ENCODE results near the gene EPGN.

DNA sequence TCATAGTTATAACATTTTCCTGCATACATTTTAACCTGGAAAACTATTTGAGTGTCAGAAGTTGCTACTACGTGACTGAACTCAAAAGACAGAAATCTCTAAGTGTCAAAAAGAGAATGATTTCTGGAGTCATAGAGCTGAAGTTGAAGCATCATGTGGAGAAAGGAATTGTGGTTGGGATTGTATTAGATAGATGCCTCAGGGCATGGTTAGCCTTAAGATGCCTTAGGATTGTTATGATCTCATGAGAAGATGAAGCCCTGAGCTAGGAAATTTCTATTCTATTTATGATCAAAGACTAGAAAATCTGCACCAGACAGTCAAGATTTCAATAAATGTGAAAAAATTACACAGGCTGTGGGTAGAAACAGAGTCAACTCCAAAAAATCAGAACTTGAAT is 20.2 kb downstream of the EPGN start:
- TF ChIP-seq, protein P1, sequence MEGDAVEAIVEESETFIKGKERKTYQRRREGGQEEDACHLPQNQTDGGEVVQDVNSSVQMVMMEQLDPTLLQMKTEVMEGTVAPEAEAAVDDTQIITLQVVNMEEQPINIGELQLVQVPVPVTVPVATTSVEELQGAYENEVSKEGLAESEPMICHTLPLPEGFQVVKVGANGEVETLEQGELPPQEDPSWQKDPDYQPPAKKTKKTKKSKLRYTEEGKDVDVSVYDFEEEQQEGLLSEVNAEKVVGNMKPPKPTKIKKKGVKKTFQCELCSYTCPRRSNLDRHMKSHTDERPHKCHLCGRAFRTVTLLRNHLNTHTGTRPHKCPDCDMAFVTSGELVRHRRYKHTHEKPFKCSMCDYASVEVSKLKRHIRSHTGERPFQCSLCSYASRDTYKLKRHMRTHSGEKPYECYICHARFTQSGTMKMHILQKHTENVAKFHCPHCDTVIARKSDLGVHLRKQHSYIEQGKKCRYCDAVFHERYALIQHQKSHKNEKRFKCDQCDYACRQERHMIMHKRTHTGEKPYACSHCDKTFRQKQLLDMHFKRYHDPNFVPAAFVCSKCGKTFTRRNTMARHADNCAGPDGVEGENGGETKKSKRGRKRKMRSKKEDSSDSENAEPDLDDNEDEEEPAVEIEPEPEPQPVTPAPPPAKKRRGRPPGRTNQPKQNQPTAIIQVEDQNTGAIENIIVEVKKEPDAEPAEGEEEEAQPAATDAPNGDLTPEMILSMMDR (IDR thresholded peaks at IDR 0.05; ENCODE audit: insufficient read depth, low read length), result no peak
- no peak for TF ChIP-seq REST (IDR thresholded peaks at IDR 0.05; ENCODE audit: insufficient replicate concordance, low read depth)
- TF ChIP-seq SPI1 (IDR thresholded peaks at IDR 0.05; ENCODE audit: borderline replicate concordance, low read depth), result no peak
- TF ChIP-seq POLR2AphosphoS5 (IDR thresholded peaks at IDR 0.05; ENCODE audit: low read depth), result no peak
